ENCODE data around the gene BRD4. TPM values are rescaled to one million over a fixed set of nuclear protein-coding genes. Genes with fewer than 3 reads are reported as not detected.
A peak's percentile ranks its signal among the peaks of the same experiment; 100 is the strongest.

BRD4 gene
- total RNA-seq, 4 donors from 2014 or later, result 7.7 to 38.2 (median 31.3) TPM

DNA sequence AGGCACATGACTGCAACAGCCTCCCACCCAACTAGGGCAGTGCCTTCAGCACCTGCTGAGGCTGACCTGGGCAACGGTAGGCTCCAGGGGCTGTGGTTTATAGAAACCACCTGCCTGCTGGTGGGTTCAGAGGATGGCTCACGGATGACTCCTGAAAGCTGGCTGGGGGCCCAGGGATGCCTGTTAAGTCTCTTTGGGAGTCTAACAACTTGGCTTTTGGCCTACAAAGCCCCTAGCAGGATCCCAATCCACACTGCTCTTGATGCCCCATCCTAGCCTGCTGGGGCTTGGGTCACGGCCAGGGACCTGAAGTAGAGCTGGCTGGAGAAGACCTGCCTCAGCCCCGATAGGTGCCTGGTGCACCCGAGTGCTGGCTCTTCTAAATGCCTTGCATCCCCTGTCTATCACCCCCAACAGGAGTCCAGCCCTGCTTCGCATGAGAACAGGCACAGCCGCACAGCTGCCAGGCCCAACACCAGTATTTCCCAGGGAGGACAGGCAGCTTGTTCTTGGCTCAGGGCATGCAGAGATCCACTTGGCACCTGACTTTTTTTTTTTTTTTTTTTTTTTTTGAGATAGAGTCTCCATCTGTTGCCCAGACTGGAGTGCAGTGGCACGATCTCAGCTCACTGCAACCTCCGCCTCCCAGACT, 91.0 kb downstream of the BRD4 start:
- H3K27me3 ChIP-seq, result no peaks in the 10 kb centered on the region
- 86 to 89% methylated on average over 2 to 4 of the region's 9 CpGs for WGBS, 2 donors
- no peaks in the 10 kb centered on the region for H3K9me3 ChIP-seq
- H3K4me1 ChIP-seq, result peaks cover 0 to 6% (median 0%) of the 10 kb centered on the region in 3 donors
- H3K27ac ChIP-seq, result no peak overlapping the region
- peaks cover 52 to 100% (median 59%) of the 10 kb centered on the region in 3 donors for H3K36me3 ChIP-seq
- TF ChIP-seq, protein P1, sequence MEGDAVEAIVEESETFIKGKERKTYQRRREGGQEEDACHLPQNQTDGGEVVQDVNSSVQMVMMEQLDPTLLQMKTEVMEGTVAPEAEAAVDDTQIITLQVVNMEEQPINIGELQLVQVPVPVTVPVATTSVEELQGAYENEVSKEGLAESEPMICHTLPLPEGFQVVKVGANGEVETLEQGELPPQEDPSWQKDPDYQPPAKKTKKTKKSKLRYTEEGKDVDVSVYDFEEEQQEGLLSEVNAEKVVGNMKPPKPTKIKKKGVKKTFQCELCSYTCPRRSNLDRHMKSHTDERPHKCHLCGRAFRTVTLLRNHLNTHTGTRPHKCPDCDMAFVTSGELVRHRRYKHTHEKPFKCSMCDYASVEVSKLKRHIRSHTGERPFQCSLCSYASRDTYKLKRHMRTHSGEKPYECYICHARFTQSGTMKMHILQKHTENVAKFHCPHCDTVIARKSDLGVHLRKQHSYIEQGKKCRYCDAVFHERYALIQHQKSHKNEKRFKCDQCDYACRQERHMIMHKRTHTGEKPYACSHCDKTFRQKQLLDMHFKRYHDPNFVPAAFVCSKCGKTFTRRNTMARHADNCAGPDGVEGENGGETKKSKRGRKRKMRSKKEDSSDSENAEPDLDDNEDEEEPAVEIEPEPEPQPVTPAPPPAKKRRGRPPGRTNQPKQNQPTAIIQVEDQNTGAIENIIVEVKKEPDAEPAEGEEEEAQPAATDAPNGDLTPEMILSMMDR (IDR thresholded peaks at IDR 0.05), result no peak
- TF ChIP-seq POLR2A (IDR thresholded peaks at IDR 0.05), result no peak
- intact Hi-C loops (cut with DNase I), result loop anchor here (10.0 kb wide), 1 partner anchor 137 kb away; the partner anchor contains the start of gene SYDE1
- no peak for DNase-seq
- H3K4me3 ChIP-seq, result no peak overlapping the region

DNA sequence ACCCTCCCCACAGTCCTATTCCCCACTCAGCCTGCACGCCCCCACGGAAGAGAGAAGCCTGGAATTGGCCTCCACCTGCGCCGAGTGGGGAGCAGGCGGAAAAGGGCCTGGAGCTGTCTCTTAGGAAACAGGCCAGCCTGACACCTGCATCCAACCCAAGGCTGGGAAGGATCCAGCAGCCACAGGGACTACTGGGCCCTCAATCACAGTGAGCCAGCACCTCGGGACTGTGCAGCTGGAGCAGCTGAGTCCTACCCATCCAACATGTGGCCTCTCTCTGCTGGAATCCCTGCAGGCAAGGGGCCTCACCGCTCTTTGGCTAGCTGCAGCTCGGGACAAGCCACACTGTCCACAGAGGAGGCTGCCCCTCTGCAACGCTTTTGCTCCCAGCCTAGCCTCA, 91.8 kb downstream of the BRD4 start:
- 40 to 76% methylated on average over 1 to 4 of the region's 9 CpGs for WGBS, 2 donors
- Histone ChIP-seq H3K27ac (no peak overlapping the region), H3K27me3 (no peaks in the 10 kb centered on the region), H3K4me3 (no peak overlapping the region), H3K4me1 (no peaks in the 10 kb centered on the region), H3K9me3 (no peaks in the 10 kb centered on the region), H3K36me3 (peaks cover 59 to 100% (median 61%) of the 10 kb centered on the region in 3 donors)
- intact Hi-C loops (cut with DNase I), result loop anchor here (10.0 kb wide), 1 partner anchor 136 kb away; the partner anchor contains the start of gene SYDE1
- TF ChIP-seq, protein P1 (IDR thresholded peaks at IDR 0.05), result no peak
- TF ChIP-seq POLR2A (IDR thresholded peaks at IDR 0.05), result no peak
- DNase-seq, result no peak

DNA sequence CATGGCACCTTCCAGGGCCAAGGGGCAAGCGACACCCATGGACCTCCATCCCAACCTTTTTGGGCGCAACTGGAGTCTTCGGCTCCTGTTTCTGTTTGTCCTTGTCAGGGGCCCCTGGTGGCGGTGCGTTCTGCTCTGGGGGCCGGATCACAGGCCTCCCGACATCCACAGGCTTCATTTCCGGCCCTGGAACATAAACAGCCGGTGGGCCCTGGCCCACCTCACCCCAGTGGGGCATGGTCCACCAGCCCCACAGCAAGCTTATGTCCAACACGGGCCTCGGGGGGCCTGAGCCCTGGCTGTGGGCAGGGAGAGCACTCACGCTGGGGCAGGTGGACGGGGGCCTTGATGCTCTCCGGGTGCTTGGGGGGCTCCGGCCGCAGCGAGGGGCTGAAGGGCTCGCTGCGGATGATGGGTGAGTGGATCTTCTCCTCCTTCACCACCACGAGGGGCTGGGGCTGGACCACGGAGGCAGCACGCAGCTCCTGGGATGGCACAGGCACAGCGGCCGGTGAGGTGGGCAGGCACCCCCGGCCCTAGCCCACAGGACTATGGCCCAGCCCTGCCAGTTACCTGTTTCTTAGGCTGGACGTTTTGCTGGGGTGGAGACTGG, 92.9 kb downstream of the BRD4 start:
- DNase-seq, result no peak
- peaks cover 0 to under 1% (median 0%) of the 10 kb centered on the region in 3 donors for H3K4me1 ChIP-seq
- H3K9me3 ChIP-seq, result no peaks in the 10 kb centered on the region
- H3K4me3 ChIP-seq, result no peak overlapping the region
- 92 to 100% methylated on average over 2 to 11 of the region's 26 CpGs for WGBS, 2 donors
- no peak overlapping the region for H3K27ac ChIP-seq
- intact Hi-C loops (cut with DNase I), result no loop called here
- H3K36me3 ChIP-seq, result peaks cover 54 to 96% (median 56%) of the 10 kb centered on the region in 3 donors
- TF ChIP-seq POLR2A (IDR thresholded peaks at IDR 0.05), result no peak
- TF ChIP-seq, protein P1 (IDR thresholded peaks at IDR 0.05), result no peak
- H3K27me3 ChIP-seq, result no peaks in the 10 kb centered on the region

DNA sequence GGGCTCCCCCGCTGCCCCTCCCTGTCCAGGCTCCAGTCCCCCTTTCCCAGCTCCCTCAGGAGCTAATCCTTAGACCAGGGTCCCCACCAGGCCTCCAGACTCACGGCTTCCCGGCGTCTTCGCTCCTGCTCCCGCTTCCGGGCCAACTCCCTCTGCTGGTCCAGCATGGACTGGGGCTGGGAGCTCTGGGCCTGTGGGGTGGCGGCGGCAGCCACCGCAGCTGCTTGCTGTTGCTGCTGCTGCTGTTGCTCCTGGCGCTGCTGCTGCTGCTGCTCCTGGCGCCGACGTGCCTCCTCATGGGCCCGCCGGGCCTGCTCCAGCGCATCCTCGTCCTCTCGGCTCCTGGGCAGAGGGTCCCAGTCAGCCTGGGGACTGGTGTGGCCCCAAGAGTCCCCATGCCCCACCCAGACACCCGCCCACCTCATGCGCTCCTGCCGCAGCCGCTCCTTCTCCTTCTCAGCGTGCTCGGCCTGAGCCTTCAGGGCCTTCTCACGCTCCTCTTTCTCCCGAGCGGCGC, 93.6 kb downstream of the BRD4 start:
- TF ChIP-seq, protein P1 (IDR thresholded peaks at IDR 0.05), result peak in 1 of 6 experiments; percentile 7
- no peak for TF ChIP-seq POLR2A (IDR thresholded peaks at IDR 0.05)
- no peaks in the 10 kb centered on the region for H3K9me3 ChIP-seq
- peaks cover 0 to 3% (median 0%) of the 10 kb centered on the region in 4 donors for H3K27me3 ChIP-seq
- H3K36me3 ChIP-seq, result peaks cover 48 to 89% (median 52%) of the 10 kb centered on the region in 3 donors
- H3K4me1 ChIP-seq, result peaks cover 0 to 8% (median under 1%) of the 10 kb centered on the region in 3 donors
- 67 to 83% methylated on average over 3 to 13 of the region's 29 CpGs for WGBS, 2 donors
- no peak overlapping the region for H3K27ac ChIP-seq
- H3K4me3 ChIP-seq, result no peak overlapping the region
- intact Hi-C loops (cut with DNase I), result no loop called here
- no peak for DNase-seq
